ENCODE measurements around the gene LRRC31.

The LRRC31 gene

GRCh38 chr3:169842960-169843359 is 26.8 kb downstream of the LRRC31 start:
- TF ChIP-seq, protein P1, sequence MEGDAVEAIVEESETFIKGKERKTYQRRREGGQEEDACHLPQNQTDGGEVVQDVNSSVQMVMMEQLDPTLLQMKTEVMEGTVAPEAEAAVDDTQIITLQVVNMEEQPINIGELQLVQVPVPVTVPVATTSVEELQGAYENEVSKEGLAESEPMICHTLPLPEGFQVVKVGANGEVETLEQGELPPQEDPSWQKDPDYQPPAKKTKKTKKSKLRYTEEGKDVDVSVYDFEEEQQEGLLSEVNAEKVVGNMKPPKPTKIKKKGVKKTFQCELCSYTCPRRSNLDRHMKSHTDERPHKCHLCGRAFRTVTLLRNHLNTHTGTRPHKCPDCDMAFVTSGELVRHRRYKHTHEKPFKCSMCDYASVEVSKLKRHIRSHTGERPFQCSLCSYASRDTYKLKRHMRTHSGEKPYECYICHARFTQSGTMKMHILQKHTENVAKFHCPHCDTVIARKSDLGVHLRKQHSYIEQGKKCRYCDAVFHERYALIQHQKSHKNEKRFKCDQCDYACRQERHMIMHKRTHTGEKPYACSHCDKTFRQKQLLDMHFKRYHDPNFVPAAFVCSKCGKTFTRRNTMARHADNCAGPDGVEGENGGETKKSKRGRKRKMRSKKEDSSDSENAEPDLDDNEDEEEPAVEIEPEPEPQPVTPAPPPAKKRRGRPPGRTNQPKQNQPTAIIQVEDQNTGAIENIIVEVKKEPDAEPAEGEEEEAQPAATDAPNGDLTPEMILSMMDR (IDR thresholded peaks at IDR 0.05; ENCODE audit: unreplicated experiment in 3 of 3): no peak
- no peaks in the 10 kb centered on the region for H3K36me3 Mint-ChIP-seq (ENCODE audit: low read depth)
- H3K9me3 Mint-ChIP-seq: no peaks in the 10 kb centered on the region
- H3K27ac Mint-ChIP-seq: no peak overlapping the region
- H3K27me3 Mint-ChIP-seq (ENCODE audit: low read depth): no peaks in the 10 kb centered on the region
- no peak overlapping the region for H3K4me3 Mint-ChIP-seq
- H3K4me1 Mint-ChIP-seq: peaks cover 6% of the 10 kb centered on the region

- H3K27ac Mint-ChIP-seq: peak overlapping the region in 2 of 3 experiments; percentile 5 to 30
- no peaks in the 10 kb centered on the region for H3K36me3 Mint-ChIP-seq (ENCODE audit: low read depth)
- TF ChIP-seq, protein P1 (IDR thresholded peaks at IDR 0.05; ENCODE audit: unreplicated experiment in 3 of 3): no peak
- H3K4me1 Mint-ChIP-seq: peaks cover 6% of the 10 kb centered on the region
- no peak overlapping the region for H3K4me3 Mint-ChIP-seq
- H3K9me3 Mint-ChIP-seq: no peaks in the 10 kb centered on the region
- no peaks in the 10 kb centered on the region for H3K27me3 Mint-ChIP-seq (ENCODE audit: low read depth)
Measured at GRCh38 chr3:169841171-169841570, 28.6 kb downstream of the LRRC31 start.

DNA sequence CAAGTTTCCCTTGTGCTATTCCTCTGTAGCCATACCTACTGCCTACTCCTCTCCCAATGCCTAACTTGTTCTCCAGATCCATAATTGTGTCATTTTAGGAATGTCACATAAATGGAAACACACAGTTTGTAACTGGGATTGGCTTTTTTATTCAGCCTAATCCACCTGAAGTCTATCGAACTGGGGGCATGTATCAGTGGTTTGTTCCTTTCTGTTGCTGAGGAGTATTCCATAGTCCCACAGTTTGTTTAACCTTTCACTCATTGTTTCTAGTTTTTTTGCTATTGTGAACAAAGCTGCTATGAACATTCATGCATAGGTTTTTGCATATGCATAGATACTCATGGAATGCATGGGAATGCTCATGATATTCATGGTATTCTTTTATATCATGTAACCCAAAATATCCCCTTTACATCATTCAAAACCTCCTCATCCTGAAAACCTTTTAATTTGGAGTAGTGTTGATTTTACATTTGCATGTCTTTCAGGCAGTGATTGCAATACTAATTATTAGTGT is 31.2 kb downstream of the LRRC31 start:
- Mint-ChIP-seq H3K9me3 (no peaks in the 10 kb centered on the region), H3K27me3 (ENCODE audit: low read depth) (no peaks in the 10 kb centered on the region), H3K4me1 (peaks cover 6% of the 10 kb centered on the region), H3K36me3 (ENCODE audit: low read depth) (no peaks in the 10 kb centered on the region), H3K4me3 (no peak overlapping the region), H3K27ac (no peak overlapping the region)
- TF ChIP-seq, protein P1 (IDR thresholded peaks at IDR 0.05; ENCODE audit: unreplicated experiment in 3 of 3): no peak

DNA sequence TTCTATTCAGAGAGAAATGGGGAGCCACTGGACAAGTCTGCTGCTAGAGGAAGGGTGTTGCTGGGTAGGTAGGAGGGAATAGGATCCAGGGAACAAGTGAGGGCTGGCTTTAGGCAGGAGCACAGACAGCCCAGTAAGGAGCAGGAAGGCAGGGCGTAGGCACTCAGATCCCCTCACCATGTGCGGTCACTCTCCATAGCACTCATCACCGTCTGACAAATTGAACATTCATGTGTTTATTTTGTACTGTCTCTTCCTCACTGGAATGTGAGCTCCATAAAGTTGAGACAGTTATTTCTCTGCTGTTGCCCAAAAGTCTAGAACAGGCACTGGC is 32.8 kb downstream of the LRRC31 start:
- H3K27ac Mint-ChIP-seq: peak overlapping the region in 1 of 3 experiments; percentile 22
- peaks cover 6% of the 10 kb centered on the region for H3K4me1 Mint-ChIP-seq
- no peaks in the 10 kb centered on the region for H3K36me3 Mint-ChIP-seq (ENCODE audit: low read depth)
- TF ChIP-seq, protein P1 (IDR thresholded peaks at IDR 0.05; ENCODE audit: unreplicated experiment in 3 of 3): no peak
- no peaks in the 10 kb centered on the region for H3K9me3 Mint-ChIP-seq
- H3K27me3 Mint-ChIP-seq (ENCODE audit: low read depth): no peaks in the 10 kb centered on the region
- H3K4me3 Mint-ChIP-seq: no peak overlapping the region

- H3K27ac Mint-ChIP-seq: peak overlapping the region in 1 of 3 experiments; percentile 22
- H3K27me3 Mint-ChIP-seq (ENCODE audit: low read depth): no peaks in the 10 kb centered on the region
- TF ChIP-seq, protein P1 (IDR thresholded peaks at IDR 0.05; ENCODE audit: unreplicated experiment in 3 of 3): no peak
- peaks cover 4% of the 10 kb centered on the region for H3K4me1 Mint-ChIP-seq
- no peak overlapping the region for H3K4me3 Mint-ChIP-seq
- no peaks in the 10 kb centered on the region for H3K36me3 Mint-ChIP-seq (ENCODE audit: low read depth)
- no peaks in the 10 kb centered on the region for H3K9me3 Mint-ChIP-seq
Measured at GRCh38 chr3:169836078-169836941, 33.4 kb downstream of the LRRC31 start.

DNA sequence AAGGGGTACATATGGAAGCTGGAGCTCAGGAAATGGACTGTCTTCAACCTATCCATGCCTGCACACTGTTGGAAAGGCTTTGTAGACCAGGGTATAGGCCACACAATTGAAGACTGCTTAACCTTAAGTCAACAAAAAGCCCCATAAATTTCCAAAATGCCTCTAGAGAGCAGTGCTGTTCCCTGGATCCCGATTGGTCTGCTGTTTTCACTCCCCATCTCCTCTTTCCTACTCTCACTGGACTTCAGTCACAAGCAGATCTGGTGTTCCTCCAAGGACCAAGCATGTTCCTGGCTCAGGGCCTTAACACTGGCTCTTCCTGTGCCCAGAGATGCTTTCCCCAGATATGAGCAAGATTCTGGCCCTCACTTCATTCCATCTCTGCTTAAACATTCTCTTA is 34.2 kb downstream of the LRRC31 start:
- TF ChIP-seq, protein P1 (IDR thresholded peaks at IDR 0.05; ENCODE audit: unreplicated experiment in 3 of 3): no peak
- no peak overlapping the region for H3K4me3 Mint-ChIP-seq
- no peaks in the 10 kb centered on the region for H3K4me1 Mint-ChIP-seq
- H3K9me3 Mint-ChIP-seq: no peaks in the 10 kb centered on the region
- no peaks in the 10 kb centered on the region for H3K36me3 Mint-ChIP-seq (ENCODE audit: low read depth)
- H3K27me3 Mint-ChIP-seq (ENCODE audit: low read depth): no peaks in the 10 kb centered on the region
- no peak overlapping the region for H3K27ac Mint-ChIP-seq
